GM18951 (cell line): Measurements from ENCODE around the gene MAML3.

ENCODE experiments used
- POLR2A ChIP-seq: IDR thresholded peaks from 4 replicates; pipeline ENCODE4 v1.6.1; 2011; ENCODE audit warnings: mild to moderate bottlenecking; ENCODE audit not compliant: insufficient read length, insufficient read depth; ENCODE audit errors: extremely low read depth
- in situ Hi-C: fragments of 300-500 bp; cut with MboI; formaldehyde crosslinking; loops from one replicate; pipeline ENCODE4 v1.12.0; 2022; ENCODE audit warnings: low sequenced_read_pairs, mixed read lengths, inconsistent platforms; ENCODE audit not compliant: unreplicated experiment

Gene MAML3

DNA sequence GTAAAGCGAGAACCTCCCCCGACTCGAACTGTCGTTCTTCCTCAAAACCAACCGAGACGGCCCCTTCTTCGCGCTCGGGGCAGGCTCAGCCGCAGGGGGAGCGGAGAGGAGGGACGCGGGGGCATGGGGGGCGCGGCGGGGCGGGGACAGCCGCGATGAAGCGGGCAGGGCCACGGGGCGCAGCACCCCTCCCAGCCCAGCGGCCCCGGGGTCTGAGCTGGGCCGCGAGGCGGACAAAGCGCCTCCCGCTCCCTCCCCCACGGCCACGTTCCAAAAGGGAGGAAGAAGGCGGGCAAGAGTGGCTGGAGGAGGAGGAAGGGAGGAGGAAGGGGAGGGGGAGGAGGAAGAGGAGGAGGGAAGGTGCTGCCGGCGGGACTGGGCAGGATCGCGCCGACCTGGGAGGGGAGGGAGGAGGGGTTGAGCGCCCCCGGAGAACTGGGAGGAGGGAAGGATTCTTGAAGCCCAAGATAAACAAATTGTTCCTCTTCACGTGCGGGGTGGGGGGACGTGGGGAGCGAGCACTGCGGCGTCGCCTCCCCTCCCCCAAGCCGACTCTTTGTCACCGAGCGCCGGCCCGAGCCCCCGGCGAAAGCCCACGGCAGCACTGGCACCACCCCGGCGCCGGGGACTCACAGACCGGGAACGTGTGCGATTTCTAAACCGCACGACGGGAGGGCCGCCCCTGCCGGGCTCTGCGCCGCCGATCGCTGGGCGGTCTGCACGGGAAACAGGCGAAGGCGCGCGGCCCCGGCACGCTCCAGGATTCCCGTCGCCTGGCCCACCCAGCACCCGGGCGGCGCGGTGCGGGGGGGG is 2.9 kb downstream of the MAML3 start:
- no peak for TF ChIP-seq POLR2A
- in situ Hi-C loops: no loop called here

DNA sequence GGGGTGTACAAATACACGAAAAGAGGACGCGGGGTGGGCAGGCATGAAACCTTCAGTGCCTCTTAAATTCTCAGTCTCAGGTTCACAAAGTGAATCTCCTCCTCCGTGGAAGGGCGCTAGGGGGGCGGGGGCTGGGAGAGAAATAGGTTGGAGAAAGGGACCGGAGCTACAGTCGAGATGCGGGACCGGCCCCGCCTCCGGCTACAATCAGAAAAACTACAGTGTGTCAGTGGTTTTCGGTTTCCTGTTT is 3.4 kb downstream of the MAML3 start:
- in situ Hi-C loops: no loop called here

DNA sequence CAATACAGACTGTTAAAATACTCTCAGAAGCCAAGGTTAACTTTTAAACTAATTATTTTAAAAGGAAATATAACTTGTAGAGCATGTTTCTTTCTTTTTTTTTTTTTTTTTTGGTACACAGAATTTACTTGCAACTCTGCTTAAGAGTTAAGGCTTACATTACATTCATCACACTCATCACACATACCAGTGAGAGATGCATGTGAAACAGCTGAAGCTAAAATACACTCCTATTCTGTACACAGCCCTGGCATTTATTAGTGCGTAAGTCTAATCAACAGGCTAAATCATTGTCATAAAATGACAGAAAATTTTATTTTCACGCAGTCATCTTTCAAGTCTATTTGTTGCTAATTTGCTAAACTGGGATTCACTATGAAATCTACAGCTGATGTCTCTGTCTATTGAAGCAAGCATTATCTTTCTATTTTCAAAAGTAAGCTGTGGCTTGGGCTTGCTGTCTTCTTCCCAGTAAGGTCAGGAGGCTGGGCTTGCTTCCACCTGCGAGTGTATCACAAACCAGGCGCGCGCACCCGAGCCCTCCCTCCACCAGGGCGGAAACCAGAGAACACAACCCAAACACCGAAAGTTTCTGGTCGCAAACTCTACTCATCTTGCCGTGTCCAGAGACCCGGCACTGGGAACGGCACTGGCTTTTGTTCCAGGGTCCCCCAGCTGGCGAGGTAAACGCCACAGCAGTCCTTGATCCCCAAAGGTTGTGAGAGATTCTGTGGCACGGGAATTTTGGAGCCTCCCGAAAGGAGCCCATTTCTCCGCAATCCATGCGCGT is 3.9 kb downstream of the MAML3 start:
- in situ Hi-C loops: no loop called here
- no peak for TF ChIP-seq POLR2A

More for the DNA sequence above, 3.4 kb downstream of the MAML3 start:
- no peak for TF ChIP-seq POLR2A

DNA sequence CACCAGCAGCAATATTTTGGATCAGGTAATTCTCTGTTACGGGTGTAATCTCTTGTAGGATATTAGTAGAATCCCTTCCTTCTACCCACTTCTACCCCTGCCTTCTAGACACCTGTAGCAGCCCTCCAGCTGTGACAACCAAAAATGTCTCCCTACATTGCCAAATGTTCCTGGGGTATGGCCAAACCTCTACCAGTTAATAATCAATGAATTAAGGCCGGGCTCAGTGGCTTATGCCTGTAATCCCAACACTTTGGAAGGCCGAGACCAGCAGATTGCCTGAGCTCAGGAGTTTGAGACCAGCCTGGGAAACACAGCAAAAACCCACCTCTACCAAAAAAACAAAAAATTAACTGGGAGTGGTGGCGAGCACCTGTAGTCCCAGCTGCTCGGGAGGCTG is 9.9 kb downstream of the MAML3 start:
- in situ Hi-C loops: no loop called here
- TF ChIP-seq POLR2A: no peak

DNA sequence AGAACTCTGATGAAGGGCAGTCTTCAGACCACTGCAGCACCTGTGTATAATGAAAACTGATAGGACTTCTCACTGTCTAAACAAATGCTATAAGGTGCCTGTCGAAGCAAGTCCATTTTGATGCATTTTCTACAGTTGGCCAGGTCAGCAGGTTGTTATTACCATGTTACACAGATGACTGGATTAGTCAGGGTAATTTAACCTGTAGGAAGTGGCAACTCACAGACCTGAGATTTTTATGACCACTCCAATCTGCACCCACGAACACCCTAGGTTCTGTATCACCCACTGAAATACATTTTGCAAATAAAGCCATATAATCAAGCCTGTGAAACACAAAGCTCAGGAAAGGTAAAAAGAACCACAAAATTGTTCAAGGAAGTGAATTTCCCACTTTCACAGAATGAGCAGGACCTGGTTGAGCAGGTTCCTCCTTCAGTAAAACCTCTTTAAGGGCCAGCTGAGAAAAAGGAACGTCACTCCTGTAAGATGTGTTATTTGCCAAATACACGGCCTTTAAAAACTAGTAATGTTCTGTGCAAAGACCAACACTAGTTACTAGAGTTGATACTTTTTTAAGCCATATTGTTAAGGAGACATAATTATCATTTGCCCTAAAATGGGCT is 12.7 kb downstream of the MAML3 start:
- in situ Hi-C loops: no loop called here
- no peak for TF ChIP-seq POLR2A

DNA sequence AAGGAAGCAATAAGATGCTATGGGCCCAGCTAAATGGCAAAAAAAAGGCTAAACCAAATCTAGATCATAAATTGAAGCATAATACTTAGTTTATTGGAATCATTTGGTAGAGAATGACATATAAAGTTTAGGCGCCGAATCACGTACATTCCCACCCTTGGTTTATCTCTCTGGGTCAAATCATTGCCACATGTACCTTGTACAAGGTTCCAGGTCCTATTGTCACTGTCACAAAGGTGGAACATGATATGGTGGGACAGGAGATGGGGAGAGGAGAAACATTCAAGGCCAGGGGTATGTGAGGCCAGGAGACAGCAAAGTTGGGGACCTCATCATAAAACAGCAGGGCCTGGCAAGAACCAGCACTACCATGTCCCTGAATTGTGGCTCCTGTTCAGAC is 13.4 kb downstream of the MAML3 start:
- in situ Hi-C loops: no loop called here

DNA sequence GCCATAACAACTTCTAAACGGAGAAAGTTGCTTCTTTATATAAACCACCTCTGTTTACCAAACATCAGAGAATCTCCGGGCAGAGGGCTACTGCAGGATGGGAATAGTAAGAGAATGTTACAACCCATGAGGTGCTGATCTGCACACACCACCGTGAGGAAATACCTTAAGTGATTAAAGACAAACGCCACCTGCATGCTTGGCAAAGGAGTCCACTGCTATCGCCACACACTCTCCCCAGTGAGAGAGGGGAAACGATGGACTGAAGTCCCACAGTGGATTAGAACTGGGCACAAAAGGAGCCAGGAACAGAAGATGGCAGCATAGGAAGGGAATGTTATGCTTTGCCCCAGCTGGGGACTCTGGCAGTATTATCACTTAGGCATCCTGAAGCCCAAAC is 15.6 kb downstream of the MAML3 start:
- in situ Hi-C loops: no loop called here

More for the DNA sequence above, 13.4 kb downstream of the MAML3 start:
- TF ChIP-seq POLR2A: no peak

DNA sequence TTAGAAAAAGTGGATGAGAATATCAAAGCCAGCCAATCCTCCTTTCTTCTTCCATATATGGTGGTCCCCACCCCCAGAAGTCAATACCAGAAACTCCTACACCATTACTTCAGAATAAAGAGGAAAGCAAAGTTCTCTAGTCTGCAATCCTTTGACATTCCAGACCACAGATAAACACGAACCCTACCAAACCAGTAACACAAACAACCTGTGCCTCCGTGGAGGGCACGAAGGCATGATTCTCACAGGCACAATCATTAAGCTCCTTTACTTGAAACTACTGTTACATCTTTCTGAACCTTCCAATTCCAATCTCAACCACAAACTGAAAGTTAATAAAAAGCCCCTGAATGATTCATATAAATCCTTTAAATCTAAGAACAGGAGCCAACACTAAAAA is 16.3 kb downstream of the MAML3 start:
- TF ChIP-seq POLR2A: no peak
- in situ Hi-C loops: no loop called here

More for the DNA sequence above, 15.6 kb downstream of the MAML3 start:
- TF ChIP-seq POLR2A: no peak

DNA sequence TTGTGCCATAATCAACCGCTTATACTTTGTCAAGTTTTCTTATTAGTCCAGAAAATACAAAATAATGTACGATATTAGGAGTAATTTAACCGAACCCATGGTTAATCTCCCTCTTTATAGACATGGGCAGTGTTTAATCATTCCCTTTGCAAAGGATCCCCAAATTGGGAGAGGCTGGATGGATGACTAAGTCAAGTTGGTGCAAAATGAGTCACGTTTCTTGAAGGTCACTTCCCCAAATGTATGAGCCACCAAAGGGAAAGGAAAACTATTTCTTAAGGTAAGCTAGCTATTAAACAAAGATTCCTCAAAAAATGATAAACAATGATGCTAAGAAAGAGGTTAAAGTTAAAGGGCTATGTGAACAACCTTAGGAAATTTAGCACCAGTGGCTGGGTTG is 17.5 kb downstream of the MAML3 start:
- in situ Hi-C loops: no loop called here
- TF ChIP-seq POLR2A: no peak

DNA sequence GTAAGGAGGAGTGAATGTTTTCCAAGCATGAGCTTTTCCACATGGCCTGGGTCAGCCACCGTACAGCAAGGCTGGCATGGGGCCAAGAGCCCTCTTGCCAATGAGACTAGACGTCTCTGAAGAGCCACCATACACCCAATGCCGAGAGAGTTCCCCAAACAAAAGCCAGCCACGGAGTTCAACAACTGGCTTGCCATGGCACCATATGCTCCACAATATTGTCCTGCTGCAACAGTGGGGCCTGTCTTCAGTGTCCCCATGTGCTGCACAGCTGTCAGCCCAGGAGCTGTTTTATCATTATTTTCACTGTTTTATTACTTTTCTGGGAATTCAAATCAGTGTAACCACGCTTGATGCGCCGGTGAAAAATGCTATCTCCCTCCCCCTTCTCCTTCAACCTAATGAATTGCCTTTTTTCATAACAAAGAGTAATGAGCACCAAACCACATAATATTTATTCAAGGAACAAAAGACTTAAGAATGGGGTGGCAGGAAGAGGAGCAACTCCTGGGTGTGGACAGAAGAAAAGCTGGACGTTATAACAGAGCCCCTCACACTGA is 18.4 kb downstream of the MAML3 start:
- no peak for TF ChIP-seq POLR2A
- in situ Hi-C loops: no loop called here

DNA sequence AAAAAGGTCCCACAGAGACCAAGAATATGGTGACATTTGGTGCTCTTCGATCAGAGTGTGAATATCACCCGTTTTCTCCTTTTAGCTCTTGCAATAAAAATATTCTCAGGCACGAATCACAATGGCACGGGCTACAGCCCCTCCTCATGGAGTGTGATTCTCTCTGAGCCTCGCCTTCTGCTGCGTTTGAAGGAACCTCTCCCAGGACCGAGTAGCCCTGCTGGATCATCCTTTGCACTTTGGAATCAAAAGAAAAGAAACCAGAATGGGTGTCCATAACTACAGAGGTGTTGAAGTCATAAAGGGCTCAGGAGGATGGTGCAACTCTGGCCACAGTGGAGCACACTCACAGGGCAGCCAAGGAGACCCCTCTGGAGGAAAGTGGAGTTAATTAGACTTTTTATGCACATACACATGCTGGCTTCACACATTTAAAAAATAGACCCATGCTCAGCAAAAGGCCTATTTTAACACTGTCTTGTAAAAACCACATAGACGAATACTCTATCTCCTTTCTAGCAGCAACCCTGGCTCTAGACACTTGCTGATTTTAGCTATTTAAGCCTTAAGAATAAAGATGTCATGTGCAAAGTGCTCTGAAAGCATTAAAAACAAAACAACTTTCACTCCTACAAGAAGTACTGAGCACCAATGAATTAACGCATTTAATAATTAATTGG is 19.1 kb downstream of the MAML3 start:
- in situ Hi-C loops: no loop called here
- no peak for TF ChIP-seq POLR2A

DNA sequence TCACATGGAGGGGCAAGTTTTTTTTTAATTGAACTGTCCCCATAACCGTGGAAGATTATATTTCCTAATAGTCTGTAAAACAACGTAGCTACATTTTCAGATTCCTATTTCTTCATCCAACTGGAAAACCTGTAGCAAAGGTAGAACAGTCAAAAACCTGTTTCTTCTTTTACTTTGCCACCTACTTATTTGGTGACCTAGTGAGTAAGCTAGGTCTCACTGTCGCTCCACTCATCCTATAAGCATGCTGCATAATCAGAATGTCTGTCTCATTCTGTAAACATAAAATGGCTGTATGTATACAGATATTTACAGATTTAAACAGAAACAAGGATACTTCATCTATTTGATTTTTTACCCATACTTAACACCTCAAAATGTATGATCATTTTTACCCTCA is 20.4 kb downstream of the MAML3 start:
- in situ Hi-C loops: no loop called here
- TF ChIP-seq POLR2A: no peak

DNA sequence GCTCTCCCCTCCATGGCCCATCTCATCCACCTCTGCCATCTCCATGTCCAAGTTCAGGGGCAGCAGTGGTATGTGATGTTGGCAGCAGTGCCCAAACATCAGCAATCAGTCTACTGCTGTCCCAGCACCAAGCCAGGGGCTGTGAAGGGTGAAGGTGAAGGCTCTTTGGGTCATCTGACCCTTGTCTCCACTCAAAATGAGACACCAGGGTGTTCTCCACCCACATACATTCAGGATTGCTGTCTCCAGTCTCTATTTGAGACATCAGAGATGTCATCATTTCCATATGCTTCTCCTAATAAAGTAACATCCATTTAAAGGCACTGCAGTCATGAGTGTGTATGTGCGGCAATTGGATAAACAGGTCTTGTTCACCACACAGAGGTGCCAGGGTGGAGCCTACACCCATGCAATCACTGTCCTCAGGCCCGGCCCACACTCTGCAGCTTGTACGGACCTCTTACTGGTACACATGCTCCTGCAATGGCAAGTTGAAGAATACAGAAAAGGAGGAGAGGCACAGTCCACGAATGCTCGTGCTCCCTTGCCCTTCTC is 22.2 kb downstream of the MAML3 start:
- in situ Hi-C loops: no loop called here

More for the DNA sequence above, 22.2 kb downstream of the MAML3 start:
- no peak for TF ChIP-seq POLR2A
